HL-60 (cell line): ENCODE data around the gene ZNF580.

Experiments used
- DNase-seq, 2 experiments: peaks; one replicate each; pipeline ENCODE4 v3.0.0-alpha.2; 2010 to 2020; ENCODE audit warnings: low read depth in 1 of 2, low spot score in 1 of 2
- H3K27ac ChIP-seq: fragments of 250-450 bp; sonication (Bioruptor Pico); replicated peaks from 2 replicates; pipeline ENCODE4 v1.5.1; 2020; ENCODE audit warnings: mild to moderate bottlenecking, moderate library complexity
- H3K27me3 ChIP-seq: fragments of 250-450 bp; sonication (Bioruptor Pico); 2 replicates; pipeline ENCODE4 v1.5.1; 2021; ENCODE audit warnings: mild to moderate bottlenecking, moderate library complexity; ENCODE audit not compliant: insufficient read depth, poor library complexity, severe bottlenecking
- H3K4me3 ChIP-seq: replicated peaks from 2 replicates; pipeline ENCODE4 v1.5.1; 2011; ENCODE audit warnings: mild to moderate bottlenecking, control low read depth, low read length; ENCODE audit not compliant: insufficient read depth
- GABPA ChIP-seq: IDR thresholded peaks from 2 replicates; pipeline ENCODE4 v1.6.1; 2012; ENCODE audit warnings: low read depth
- POLR2AphosphoS5 ChIP-seq: IDR thresholded peaks from 2 replicates; pipeline ENCODE4 v1.6.1; 2012; ENCODE audit warnings: low read depth
- SPI1 ChIP-seq: IDR thresholded peaks from 2 replicates; pipeline ENCODE4 v1.6.1; 2012; ENCODE audit warnings: low read depth, mild to moderate bottlenecking, borderline replicate concordance
- TF ChIP-seq, protein P1 (sequence below): IDR thresholded peaks from 2 replicates; pipeline ENCODE4 v1.6.1; 2012; ENCODE audit warnings: low read depth; ENCODE audit not compliant: insufficient replicate concordance
- TF ChIP-seq, protein P2 (sequence below): IDR thresholded peaks from one replicate; pipeline ENCODE4 v1.5.1; 2011; ENCODE audit warnings: low read length, control low read depth, inconsistent platforms; ENCODE audit not compliant: insufficient read depth

The ZNF580 gene

GRCh38 chr19:55691561-55692481 lies 51.0 kb downstream of the ZNF580 start:
- no peak overlapping the region for H3K27ac ChIP-seq
- no peak overlapping the region for H3K4me3 ChIP-seq
- TF ChIP-seq, protein P1, sequence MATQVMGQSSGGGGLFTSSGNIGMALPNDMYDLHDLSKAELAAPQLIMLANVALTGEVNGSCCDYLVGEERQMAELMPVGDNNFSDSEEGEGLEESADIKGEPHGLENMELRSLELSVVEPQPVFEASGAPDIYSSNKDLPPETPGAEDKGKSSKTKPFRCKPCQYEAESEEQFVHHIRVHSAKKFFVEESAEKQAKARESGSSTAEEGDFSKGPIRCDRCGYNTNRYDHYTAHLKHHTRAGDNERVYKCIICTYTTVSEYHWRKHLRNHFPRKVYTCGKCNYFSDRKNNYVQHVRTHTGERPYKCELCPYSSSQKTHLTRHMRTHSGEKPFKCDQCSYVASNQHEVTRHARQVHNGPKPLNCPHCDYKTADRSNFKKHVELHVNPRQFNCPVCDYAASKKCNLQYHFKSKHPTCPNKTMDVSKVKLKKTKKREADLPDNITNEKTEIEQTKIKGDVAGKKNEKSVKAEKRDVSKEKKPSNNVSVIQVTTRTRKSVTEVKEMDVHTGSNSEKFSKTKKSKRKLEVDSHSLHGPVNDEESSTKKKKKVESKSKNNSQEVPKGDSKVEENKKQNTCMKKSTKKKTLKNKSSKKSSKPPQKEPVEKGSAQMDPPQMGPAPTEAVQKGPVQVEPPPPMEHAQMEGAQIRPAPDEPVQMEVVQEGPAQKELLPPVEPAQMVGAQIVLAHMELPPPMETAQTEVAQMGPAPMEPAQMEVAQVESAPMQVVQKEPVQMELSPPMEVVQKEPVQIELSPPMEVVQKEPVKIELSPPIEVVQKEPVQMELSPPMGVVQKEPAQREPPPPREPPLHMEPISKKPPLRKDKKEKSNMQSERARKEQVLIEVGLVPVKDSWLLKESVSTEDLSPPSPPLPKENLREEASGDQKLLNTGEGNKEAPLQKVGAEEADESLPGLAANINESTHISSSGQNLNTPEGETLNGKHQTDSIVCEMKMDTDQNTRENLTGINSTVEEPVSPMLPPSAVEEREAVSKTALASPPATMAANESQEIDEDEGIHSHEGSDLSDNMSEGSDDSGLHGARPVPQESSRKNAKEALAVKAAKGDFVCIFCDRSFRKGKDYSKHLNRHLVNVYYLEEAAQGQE: no peak
- TF ChIP-seq POLR2AphosphoS5 (no peak), SPI1 (no peak), GABPA (no peak)
- TF ChIP-seq, protein P2, sequence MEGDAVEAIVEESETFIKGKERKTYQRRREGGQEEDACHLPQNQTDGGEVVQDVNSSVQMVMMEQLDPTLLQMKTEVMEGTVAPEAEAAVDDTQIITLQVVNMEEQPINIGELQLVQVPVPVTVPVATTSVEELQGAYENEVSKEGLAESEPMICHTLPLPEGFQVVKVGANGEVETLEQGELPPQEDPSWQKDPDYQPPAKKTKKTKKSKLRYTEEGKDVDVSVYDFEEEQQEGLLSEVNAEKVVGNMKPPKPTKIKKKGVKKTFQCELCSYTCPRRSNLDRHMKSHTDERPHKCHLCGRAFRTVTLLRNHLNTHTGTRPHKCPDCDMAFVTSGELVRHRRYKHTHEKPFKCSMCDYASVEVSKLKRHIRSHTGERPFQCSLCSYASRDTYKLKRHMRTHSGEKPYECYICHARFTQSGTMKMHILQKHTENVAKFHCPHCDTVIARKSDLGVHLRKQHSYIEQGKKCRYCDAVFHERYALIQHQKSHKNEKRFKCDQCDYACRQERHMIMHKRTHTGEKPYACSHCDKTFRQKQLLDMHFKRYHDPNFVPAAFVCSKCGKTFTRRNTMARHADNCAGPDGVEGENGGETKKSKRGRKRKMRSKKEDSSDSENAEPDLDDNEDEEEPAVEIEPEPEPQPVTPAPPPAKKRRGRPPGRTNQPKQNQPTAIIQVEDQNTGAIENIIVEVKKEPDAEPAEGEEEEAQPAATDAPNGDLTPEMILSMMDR: no peak
- DNase-seq: no peak
- H3K27me3 ChIP-seq: no peaks in the 10 kb centered on the region

GRCh38 chr19:55692681-55693081 lies 51.9 kb downstream of the ZNF580 start:
- H3K27me3 ChIP-seq: no peaks in the 10 kb centered on the region
- DNase-seq: no peak
- no peak for TF ChIP-seq POLR2AphosphoS5
- no peak for TF ChIP-seq SPI1
- no peak for TF ChIP-seq GABPA
- TF ChIP-seq, protein P2: no peak
- TF ChIP-seq, protein P1: no peak

More at GRCh38 chr19:55692681-55693081, 51.9 kb downstream of the ZNF580 start:
- H3K4me3 ChIP-seq: no peak overlapping the region
- H3K27ac ChIP-seq: no peak overlapping the region
